Activated CD4-positive, CD25-positive, alpha-beta regulatory T cell treated with anti-CD3 and anti-CD28 coated beads, Interleukin-2, amount 50 U/mL, for 72 hours (primary cell): Measurements from ENCODE around the gene SORBS2.

ENCODE experiments used
- DNase-seq: peaks from one replicate; pipeline ENCODE4 v3.0.0; 2021

SORBS2 gene

GRCh38 chr4:185626798-185627197 is 185.2 kb downstream of the SORBS2 start:
- no peak for DNase-seq

DNA sequence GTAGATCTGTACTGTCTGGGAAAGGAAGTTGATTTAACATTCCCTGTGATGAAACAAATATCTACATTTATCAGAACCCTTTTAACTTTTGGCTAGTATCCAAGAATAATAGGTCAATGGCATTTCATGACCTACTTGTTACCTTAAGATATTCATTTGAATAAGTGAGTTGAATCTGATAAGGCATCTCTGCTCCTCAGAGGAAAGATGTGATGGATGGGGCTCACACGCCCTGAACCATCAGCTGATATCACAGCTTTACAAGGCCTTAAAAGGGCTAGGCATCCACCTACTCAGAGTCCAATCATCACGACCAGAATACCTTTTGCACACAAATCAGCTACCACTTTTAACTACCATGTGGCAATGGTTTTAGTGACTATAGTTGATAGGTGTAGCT is 186.5 kb downstream of the SORBS2 start:
- DNase-seq, result no peak

GRCh38 chr4:185624259-185624589 is 187.8 kb downstream of the SORBS2 start:
- DNase-seq, result no peak

DNA sequence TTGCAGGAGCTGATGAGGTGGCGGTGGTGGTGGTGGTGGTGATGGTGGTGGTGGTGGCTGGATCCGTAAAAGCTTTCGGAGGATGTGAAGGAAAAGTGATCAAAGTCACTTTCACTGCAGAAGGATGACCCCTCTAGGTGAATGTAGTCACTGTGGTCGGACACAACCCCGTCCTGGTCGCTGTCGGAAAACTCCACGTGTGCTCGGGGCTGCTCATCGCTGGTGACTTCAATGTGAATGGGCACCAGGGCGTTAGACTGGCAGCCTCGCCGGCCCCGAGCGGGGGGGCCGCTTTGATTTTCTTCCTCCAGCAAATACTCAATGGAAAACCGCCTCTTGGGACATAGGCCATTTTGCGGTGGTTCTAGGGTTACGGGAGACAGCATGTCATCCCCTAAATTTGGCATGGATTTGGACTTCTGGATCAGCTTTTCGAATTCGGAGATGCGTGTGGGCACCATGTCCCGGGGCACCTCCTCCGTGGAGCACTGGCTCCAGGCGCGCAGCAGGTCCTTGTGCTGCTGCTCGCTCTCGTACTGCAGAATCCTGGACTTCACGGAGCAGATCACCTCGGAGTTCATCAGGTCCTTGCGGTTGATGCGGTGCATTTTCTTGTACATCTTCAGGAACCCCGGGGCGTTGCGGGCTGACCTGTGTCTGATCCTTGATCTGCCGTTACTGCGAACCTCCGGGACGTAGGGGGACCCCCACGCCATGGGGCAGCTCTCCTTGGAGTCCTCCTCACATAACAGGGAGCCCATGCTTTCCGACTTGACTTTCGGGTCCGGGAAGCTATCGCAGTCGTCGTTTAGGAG is 188.3 kb downstream of the SORBS2 start:
- no peak for DNase-seq

GRCh38 chr4:185608185-185608584 is 203.8 kb downstream of the SORBS2 start:
- DNase-seq, result no peak

- DNase-seq, result no peak
Measured at GRCh38 chr4:185602397-185602796, 209.6 kb downstream of the SORBS2 start.

GRCh38 chr4:185600801-185601434 is 211.1 kb downstream of the SORBS2 start:
- DNase-seq, result no peak

GRCh38 chr4:185599553-185600243 is 212.3 kb downstream of the SORBS2 start:
- DNase-seq, result no peak

- no peak for DNase-seq
Measured at GRCh38 chr4:185598846-185599552, 213.0 kb downstream of the SORBS2 start.

DNA sequence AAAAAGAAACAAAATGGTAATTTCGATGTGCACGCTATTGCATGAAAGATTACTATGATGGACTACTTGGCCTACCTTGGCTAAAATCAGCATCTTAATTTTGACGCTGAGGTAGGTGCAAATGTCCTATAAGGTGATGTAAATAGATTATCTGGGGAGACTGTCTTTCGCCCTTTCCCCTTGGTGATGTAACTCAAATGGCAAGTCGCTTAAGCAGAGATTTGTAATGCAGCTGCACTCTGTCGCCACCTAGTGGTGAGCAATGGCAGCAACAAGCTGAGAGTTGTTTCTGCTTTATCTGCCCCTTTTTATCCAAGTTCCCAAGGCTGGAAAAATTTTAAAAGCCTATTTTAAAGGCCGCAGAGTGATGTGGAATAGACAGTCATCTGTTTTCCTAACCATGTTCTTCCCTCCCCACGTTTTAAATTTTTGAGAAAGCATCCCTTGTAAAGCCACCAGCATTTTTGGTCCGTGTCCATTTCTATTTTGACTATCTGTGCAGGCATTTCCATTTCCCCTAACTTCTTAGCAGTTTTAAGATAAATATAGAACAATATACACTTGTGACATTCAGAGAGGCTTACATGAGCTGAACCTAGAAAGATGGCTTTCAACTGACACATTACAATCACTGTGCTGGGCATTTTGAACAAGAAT is 214.3 kb downstream of the SORBS2 start:
- peak; percentile 67 for DNase-seq

- DNase-seq, result no peak
Measured at GRCh38 chr4:185592845-185593488, 219.0 kb downstream of the SORBS2 start.

GRCh38 chr4:185592438-185592837 is 219.6 kb downstream of the SORBS2 start:
- DNase-seq, result no peak

DNA sequence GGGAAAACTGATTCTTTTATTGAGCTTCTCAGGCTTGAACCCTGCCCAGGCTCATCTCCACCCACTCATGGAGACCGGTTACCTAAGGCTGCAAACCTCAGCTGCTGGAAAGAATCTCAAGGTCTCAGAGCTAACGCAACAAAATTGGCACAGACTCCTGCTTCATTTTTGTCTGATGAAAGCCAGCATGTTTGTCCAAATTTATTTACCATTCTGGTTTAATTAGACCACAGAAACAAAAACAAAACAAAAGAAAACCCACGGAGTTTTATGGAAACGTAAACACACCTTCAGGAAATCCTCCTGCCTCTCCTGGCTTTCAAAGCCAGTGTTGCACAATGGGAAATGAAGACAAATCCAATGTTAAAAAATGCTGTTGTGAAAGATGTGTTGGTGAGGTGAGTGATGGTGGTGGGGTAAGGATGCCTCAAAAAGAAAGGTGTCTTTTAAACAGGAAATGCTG is 220.3 kb downstream of the SORBS2 start:
- no peak for DNase-seq

GRCh38 chr4:185590982-185591381 is 221.0 kb downstream of the SORBS2 start:
- no peak for DNase-seq

GRCh38 chr4:185589067-185589836 is 222.7 kb downstream of the SORBS2 start:
- DNase-seq, result no peak

DNA sequence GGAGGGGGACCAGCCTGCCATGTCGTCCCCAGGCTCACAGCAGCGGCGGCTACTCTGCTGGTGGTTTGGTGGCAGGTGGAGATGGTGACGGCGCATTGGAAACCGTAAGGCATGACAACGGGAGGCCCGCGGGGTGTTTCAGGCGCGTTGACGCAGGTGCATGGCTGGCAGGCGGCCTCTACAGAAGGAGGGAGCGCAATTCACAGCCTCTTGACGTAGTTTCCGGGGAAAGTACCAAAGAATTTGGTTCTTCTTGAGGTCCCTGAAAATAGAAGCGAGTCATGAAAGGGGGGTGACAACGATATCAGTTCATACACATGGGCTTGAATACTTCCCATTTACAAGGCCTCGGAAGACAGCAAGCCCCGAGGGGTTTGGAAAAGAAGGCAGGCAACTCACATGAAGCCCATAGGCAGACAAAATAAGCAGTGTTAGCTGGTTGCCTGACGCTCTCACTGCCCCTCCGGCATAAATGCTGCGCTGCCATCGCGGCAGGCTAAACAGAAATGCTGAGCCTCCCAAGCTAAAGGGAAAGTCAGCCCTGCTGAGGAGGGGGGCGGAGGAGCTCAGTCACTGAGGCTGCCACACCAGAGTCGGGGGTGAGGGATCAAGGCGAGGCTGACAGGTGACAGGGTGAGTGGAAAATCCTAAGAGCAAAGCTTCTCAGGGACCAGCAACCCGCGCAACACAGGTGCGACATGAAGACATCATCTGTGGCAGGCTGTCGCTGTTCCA is 224.4 kb downstream of the SORBS2 start:
- DNase-seq, result peak; percentile 53

GRCh38 chr4:185587030-185587426 is 225.0 kb downstream of the SORBS2 start:
- no peak for DNase-seq

DNA sequence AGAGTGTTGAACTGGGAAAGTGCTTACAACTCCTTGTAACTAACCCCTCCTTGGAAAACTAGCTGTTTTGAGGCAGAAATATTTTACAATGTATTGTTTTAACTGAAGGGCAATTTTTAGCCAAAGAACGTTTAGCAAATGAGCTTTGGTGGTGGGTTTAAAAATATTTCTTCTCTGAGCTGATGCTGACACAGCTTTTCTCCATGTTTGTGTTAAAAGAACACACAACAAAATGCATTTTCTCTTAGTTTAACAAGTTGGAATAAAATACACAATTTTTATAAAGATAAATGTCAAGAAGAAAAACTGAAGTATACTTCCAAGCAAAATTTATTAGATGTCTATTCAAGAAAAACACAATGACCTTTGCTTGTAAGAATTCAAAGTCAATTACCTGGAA is 226.8 kb downstream of the SORBS2 start:
- no peak for DNase-seq

DNA sequence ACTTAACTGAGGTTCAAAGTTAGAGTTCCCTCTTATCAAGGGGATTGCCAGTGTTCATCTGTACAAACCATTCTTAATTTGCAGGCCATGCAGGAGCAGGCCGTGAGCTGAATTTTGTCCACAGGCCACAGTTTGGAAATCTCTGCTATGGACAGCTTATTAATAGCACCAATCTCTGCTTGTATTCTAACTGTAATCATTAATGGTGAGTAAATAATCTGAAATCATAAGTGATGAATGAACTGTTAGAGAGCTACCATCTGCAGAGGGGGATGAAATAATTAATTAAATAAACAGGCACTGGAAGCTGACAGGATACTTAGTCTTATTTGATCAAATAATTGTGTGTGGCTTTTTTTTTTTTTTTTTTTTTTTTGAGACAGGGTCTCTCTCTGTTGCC is 228.2 kb downstream of the SORBS2 start:
- no peak for DNase-seq

- DNase-seq, result no peak
Measured at GRCh38 chr4:185582651-185583400, 229.2 kb downstream of the SORBS2 start.
